Lung (tissue), 12 donors: ENCODE measurements around the gene RPL7A. TPM values are rescaled to one million over a fixed set of nuclear protein-coding genes. Genes with fewer than 3 reads are reported as not detected.
A peak's percentile ranks its signal among the peaks of the same experiment; 100 is the strongest.

ENCODE experiments used
- ATAC-seq: fragments of 200-7000 bp; cut with Tn5 transposase; one replicate; pipeline ENCODE4 v1.9.1; 2020; ENCODE audit warnings: moderate number of reproducible peaks; ENCODE audit not compliant: insufficient read depth, low FRiP score
- DNase-seq, 3 donors: peaks; one replicate each; pipeline ENCODE4 v3.0.0-alpha.2; 2013 to 2017
- H3K27ac ChIP-seq, 2 donors: one replicate each; pipeline ENCODE4 v1.5.1; 2013; ENCODE audit warnings: mild to moderate bottlenecking in 2 of 2, moderate library complexity in 2 of 2, control low read depth in 1 of 2, inconsistent platforms in 1 of 2, low read depth in 1 of 2, low read length in 1 of 2
- H3K27me3 ChIP-seq, 3 donors: one replicate each; pipeline ENCODE4 v1.5.1; 2013; ENCODE audit warnings: low read length in 2 of 3; ENCODE audit not compliant: control insufficient read depth in 3 of 3, insufficient read depth in 3 of 3
- H3K36me3 ChIP-seq, 4 donors: one replicate each; pipeline ENCODE4 v1.5.1; 2013; ENCODE audit warnings: low read length in 4 of 4, mild to moderate bottlenecking in 1 of 4, moderate library complexity in 1 of 4; ENCODE audit not compliant: control insufficient read depth in 4 of 4, insufficient read depth in 4 of 4
- H3K4me1 ChIP-seq, 5 donors: one replicate each; pipeline ENCODE4 v1.5.1; 2013; ENCODE audit warnings: low read length in 5 of 5, mild to moderate bottlenecking in 2 of 5, moderate library complexity in 1 of 5; ENCODE audit not compliant: control insufficient read depth in 5 of 5, insufficient read depth in 5 of 5
- H3K4me3 ChIP-seq: one replicate; pipeline ENCODE4 v1.5.1; 2013; ENCODE audit warnings: mild to moderate bottlenecking, control low read depth, moderate library complexity
- H3K9ac ChIP-seq, 2 donors: one replicate each; pipeline ENCODE4 v1.5.1; 2013; ENCODE audit warnings: low read length in 2 of 2, control low read depth in 1 of 2; ENCODE audit not compliant: insufficient read depth in 1 of 2
- H3K9me3 ChIP-seq, 4 donors: one replicate each; pipeline ENCODE4 v1.5.1; 2013; ENCODE audit warnings: low read length in 3 of 4, mild to moderate bottlenecking in 1 of 4, moderate library complexity in 1 of 4; ENCODE audit not compliant: control insufficient read depth in 4 of 4, insufficient read depth in 3 of 4
- CTCF ChIP-seq: IDR thresholded peaks from 2 replicates; pipeline ENCODE4 v1.5.1; 2012; ENCODE audit warnings: mild to moderate bottlenecking; ENCODE audit errors: control extremely low read depth, extremely low read depth
- WGBS, 2 donors: extraction: QIAGEN DNeasy Blood & Tissue Kit; methylation state at CpG; one replicate each; pipeline ENCODE4 v1.1.7; 2013; 5-methylcytosine and 5-hydroxymethylcytosine counted together
- polyA plus RNA-seq, 2 donors: library from polyadenylated mRNA; stranded (reverse); fragments of 200-250 nt; gene quantifications; one replicate each; pipeline ENCODE4 v1.2.1, GENCODE V29; 2013
- total RNA-seq, 2 donors: library from RNA; depleted of rRNA in 1 of 2; stranded (reverse); fragments of >200 nt in 1 of 2; gene quantifications; one replicate each; pipeline ENCODE4 v1.2.1, GENCODE V29; 2014 to 2021
- donor health status: control.
- donor health status: control.
- donor health status: Bipolar disorder and iron deficiency.
- donor health status: healthy.
- donor health status: DM: yes; HTN: yes; CAD: no.

Gene RPL7A
- total and polyA plus RNA-seq, 4 donors, result 1,412 to 3,573 (median 2,118) TPM

- peaks cover 6 to 47% (median 37%) of the 10 kb centered on the region in 4 donors for H3K36me3 ChIP-seq
- no peak overlapping the region for H3K9ac ChIP-seq
- ATAC-seq (no peak), DNase-seq (no peak)
- peaks cover 6 to 25% (median 18%) of the 10 kb centered on the region in 5 donors for H3K4me1 ChIP-seq
- TF ChIP-seq CTCF, result no peak
- WGBS, 2 donors, result 71 to 76% methylated on average over 6 of the region's 6 CpGs
- peak overlapping the region in 1 of 2 donors; percentile 41 for H3K27ac ChIP-seq
- H3K9me3 ChIP-seq, result no peaks in the 10 kb centered on the region
- H3K27me3 ChIP-seq, result no peaks in the 10 kb centered on the region
- H3K4me3 ChIP-seq, result no peak overlapping the region
These were observed 21.4 kb downstream of the RPL7A start for GRCh38 chr9:133369422-133369821.

GRCh38 chr9:133369933-133370332 is 21.9 kb downstream of the RPL7A start:
- DNase-seq (peak in 1 of 3 donors; percentile 44), ATAC-seq (no peak)
- H3K9me3 ChIP-seq, result no peaks in the 10 kb centered on the region
- no peaks in the 10 kb centered on the region for H3K27me3 ChIP-seq
- WGBS, 2 donors, result 69 to 81% methylated on average over 7 of the region's 7 CpGs
- H3K36me3 ChIP-seq, result peaks cover 2 to 44% (median 34%) of the 10 kb centered on the region in 4 donors
- no peak overlapping the region for H3K4me3 ChIP-seq
- peak overlapping the region in 1 of 2 donors; percentile 41 for H3K27ac ChIP-seq
- no peak for TF ChIP-seq CTCF
- peaks cover 6 to 25% (median 20%) of the 10 kb centered on the region in 5 donors for H3K4me1 ChIP-seq
- H3K9ac ChIP-seq, result no peak overlapping the region

GRCh38 chr9:133370685-133371084 is 22.7 kb downstream of the RPL7A start:
- no peak for TF ChIP-seq CTCF
- no peaks in the 10 kb centered on the region for H3K27me3 ChIP-seq
- H3K4me1 ChIP-seq, result peaks cover 6 to 25% (median 12%) of the 10 kb centered on the region in 5 donors
- no peak for DNase-seq
- H3K9ac ChIP-seq, result no peak overlapping the region
- no peak for ATAC-seq
- peak overlapping the region in 1 of 2 donors; percentile 32 for H3K27ac ChIP-seq
- 61 to 64% methylated on average over 9 of the region's 9 CpGs for WGBS, 2 donors
- no peak overlapping the region for H3K4me3 ChIP-seq
- no peaks in the 10 kb centered on the region for H3K9me3 ChIP-seq
- H3K36me3 ChIP-seq, result peaks cover 2 to 37% (median 29%) of the 10 kb centered on the region in 4 donors

GRCh38 chr9:133371261-133371711 is 23.3 kb downstream of the RPL7A start:
- no peaks in the 10 kb centered on the region for H3K9me3 ChIP-seq
- TF ChIP-seq CTCF, result no peak
- H3K9ac ChIP-seq, result no peak overlapping the region
- peaks cover 0 to 32% (median 23%) of the 10 kb centered on the region in 4 donors for H3K36me3 ChIP-seq
- DNase-seq (no peak), ATAC-seq (no peak)
- peaks cover 6 to 25% (median 12%) of the 10 kb centered on the region in 5 donors for H3K4me1 ChIP-seq
- H3K27me3 ChIP-seq, result no peaks in the 10 kb centered on the region
- H3K27ac ChIP-seq, result peak overlapping the region in 1 of 2 donors; percentile 32
- no peak overlapping the region for H3K4me3 ChIP-seq
- 51 to 58% methylated on average over 12 of the region's 12 CpGs for WGBS, 2 donors
